A673 (cell line): ENCODE results near the gene DSCAML1. TPM values are rescaled to one million over a fixed set of nuclear protein-coding genes. Genes with fewer than 3 reads are reported as not detected.

Source experiments
- BruUV-seq: library from RNA; stranded (reverse); fragments of 400-500 nt; replicated peaks from 2 replicates; lab custom pipeline; 2021; lab: Mats Ljungman, UMichigan
- CTCF ChIA-PET: fragments of 300-600 bp; sonication (Branson Sonifier 250); formaldehyde crosslinking; loops from one replicate; lab custom pipeline; 2022; ENCODE audit warnings: antibody characterized with exemption; lab: Charles Lee
- POLR2A ChIA-PET: fragments of 300-600 bp; sonication (Branson Sonifier 250); formaldehyde crosslinking; loops from one replicate; lab custom pipeline; 2022; ENCODE audit warnings: antibody characterized with exemption; ENCODE audit not compliant: low non-redundant PET; lab: Charles Lee
- DNase-seq: peaks from one replicate; pipeline ENCODE4 v3.0.0-alpha.2; 2015; ENCODE audit warnings: low spot score
- H3K27ac ChIP-seq: fragments of 200-600 bp; sonication (generic); 2 replicates; pipeline ENCODE4 v1.5.1; 2016; ENCODE audit warnings: mixed run types, low read depth, mild to moderate bottlenecking, mixed read lengths, antibody characterized with exemption, low read length; ENCODE audit not compliant: poor library complexity, severe bottlenecking
- H3K27me3 ChIP-seq: fragments of 200-600 bp; sonication (generic); replicated peaks from 2 replicates; pipeline ENCODE4 v1.6.1; 2017; ENCODE audit warnings: mixed run types, low read depth, mild to moderate bottlenecking, mixed read lengths, antibody characterized with exemption, low read length; ENCODE audit not compliant: insufficient read depth, poor library complexity
- H3K36me3 ChIP-seq: fragments of 200-600 bp; sonication (generic); 2 replicates; pipeline ENCODE4 v1.6.1; 2016; ENCODE audit warnings: mixed run types, mild to moderate bottlenecking, mixed read lengths, antibody characterized with exemption, low read length; ENCODE audit not compliant: insufficient read depth, poor library complexity, severe bottlenecking
- H3K4me1 ChIP-seq: fragments of 200-600 bp; sonication (generic); 2 replicates; pipeline ENCODE4 v1.6.1; 2017; ENCODE audit warnings: mixed run types, mild to moderate bottlenecking, mixed read lengths, antibody characterized with exemption, low read length; ENCODE audit not compliant: insufficient read depth, poor library complexity, severe bottlenecking
- H3K4me3 ChIP-seq: fragments of 200-600 bp; sonication (generic); 2 replicates; pipeline ENCODE4 v1.5.1; 2016; ENCODE audit warnings: low read depth, mixed run types, mild to moderate bottlenecking, mixed read lengths, low read length; ENCODE audit not compliant: poor library complexity, severe bottlenecking
- H3K9me3 ChIP-seq: fragments of 200-600 bp; sonication (generic); 2 replicates; pipeline ENCODE4 v1.6.1; 2016; ENCODE audit warnings: mixed run types, low read depth, mild to moderate bottlenecking, mixed read lengths, antibody characterized with exemption, low read length; ENCODE audit not compliant: poor library complexity, severe bottlenecking
- CTCF ChIP-seq: fragments of 300-800, 200-600 bp; sonication (generic); conservative IDR thresholded peaks from 2 replicates; pipeline ENCODE4 v1.5.1; 2017; ENCODE audit warnings: low read depth, mild to moderate bottlenecking, antibody characterized with exemption, low read length, moderate library complexity, mixed read lengths
- EZH2 ChIP-seq: fragments of 200-600 bp; sonication (generic); IDR thresholded peaks from 2 replicates; pipeline ENCODE4 v1.6.1; 2017; ENCODE audit warnings: borderline replicate concordance, low read depth, mild to moderate bottlenecking, mixed read lengths, antibody characterized with exemption, low read length; ENCODE audit not compliant: poor library complexity, severe bottlenecking
- intact Hi-C: fragments of 100-400 bp; cut with micrococcal nuclease; formaldehyde crosslinking; loops from one replicate; pipeline ENCODE4 v1.10.0; 2022; ENCODE audit not compliant: unreplicated experiment
- total RNA-seq: library from RNA; stranded (reverse); gene quantifications from 2 replicates; pipeline ENCODE4 v1.2.3, GENCODE V29; 2021

The DSCAML1 gene
- total RNA-seq, 1 experiment from 2014 or later: not detected

DNA sequence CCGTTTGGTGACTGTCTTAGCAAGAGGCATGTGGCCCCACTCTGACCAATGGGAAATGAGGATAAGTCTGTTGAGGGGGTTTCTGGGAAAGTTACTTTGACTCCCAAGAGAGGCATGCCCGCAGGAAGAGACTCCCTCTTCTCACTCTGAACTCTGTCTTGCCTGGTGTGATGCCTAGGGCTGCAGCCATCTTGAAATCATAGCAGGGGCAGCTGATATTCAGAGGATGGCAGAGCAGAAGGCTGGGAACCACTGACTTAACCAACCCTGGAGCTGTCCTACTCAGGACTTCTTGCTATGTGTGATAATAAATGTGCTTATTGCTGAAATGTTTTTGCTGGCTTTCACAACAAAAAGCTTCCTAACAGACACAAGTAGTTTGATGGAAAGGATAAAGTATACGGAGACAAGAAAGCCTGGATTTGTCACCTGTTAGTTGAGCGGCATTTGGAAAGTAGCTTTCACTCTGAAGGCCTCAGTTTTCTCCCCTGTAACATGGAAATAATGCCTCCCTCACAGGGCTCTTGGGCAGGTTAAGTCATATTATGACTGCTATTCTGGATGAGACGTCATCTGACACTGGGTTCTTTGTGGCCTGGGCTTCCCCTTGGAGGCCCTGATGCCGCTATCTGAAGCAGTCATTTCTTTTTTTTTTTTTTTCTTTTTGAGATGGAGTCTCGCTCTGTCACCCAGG lies 340.8 kb downstream of the DSCAML1 start:
- POLR2A ChIA-PET: no interaction called here
- CTCF ChIA-PET: interaction anchor here (0.7 kb wide), 1 partner anchor 30 kb away, joined by 5 read pairs; no protein-coding TSS in a partner anchor
- H3K27ac ChIP-seq: no peak overlapping the region
- no peaks in the 10 kb centered on the region for H3K4me1 ChIP-seq
- intact Hi-C loops: no loop called here
- H3K4me3 ChIP-seq: no peak overlapping the region
- BruUV-seq: no TSS peak
- H3K9me3 ChIP-seq: no peaks in the 10 kb centered on the region
- H3K27me3 ChIP-seq: peaks cover 9% of the 10 kb centered on the region
- H3K36me3 ChIP-seq: no peaks in the 10 kb centered on the region
- no peak for DNase-seq
- TF ChIP-seq EZH2 (no peak), CTCF (no peak)

GRCh38 chr11:117454564-117454917 lies 342.5 kb downstream of the DSCAML1 start:
- DNase-seq: no peak
- BruUV-seq: no TSS peak
- ChIA-PET CTCF (no interaction called here), POLR2A (no interaction called here)
- no peak overlapping the region for H3K27ac ChIP-seq
- no peak overlapping the region for H3K4me3 ChIP-seq
- H3K9me3 ChIP-seq: no peaks in the 10 kb centered on the region
- intact Hi-C loops: no loop called here
- H3K4me1 ChIP-seq: no peaks in the 10 kb centered on the region
- H3K36me3 ChIP-seq: no peaks in the 10 kb centered on the region
- peaks cover 9% of the 10 kb centered on the region for H3K27me3 ChIP-seq
- TF ChIP-seq CTCF: no peak

DNA sequence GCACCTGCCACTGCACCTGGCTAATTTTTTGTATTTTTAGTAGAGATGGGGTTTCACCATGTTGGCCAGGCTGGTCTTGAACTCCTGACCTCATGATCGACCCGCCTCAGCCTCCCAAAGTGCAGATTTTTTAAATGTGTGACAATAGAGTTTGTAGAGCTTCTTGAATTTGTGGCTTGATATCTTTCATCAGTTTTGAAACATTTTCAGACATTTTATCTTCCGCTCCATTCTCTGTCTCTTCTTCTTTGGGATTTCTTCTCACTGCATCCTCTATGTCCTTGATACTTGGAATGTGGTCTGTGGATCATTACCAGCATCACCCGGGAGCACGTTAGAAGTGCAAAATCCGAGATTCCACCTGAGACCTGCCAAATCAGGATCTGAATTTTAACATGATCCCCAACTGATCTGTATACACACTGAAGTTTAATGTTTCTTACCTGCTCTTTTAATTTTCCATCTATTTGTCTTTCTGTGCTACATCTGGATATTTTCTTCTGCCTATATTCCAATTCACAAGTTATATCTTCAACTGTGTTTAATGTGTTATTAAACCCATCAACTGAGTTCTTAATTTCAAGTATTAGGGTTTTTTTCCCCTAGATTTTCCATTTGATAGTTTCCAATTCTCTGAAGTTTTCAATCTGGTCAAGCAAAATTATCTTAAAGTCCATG lies 343.0 kb downstream of the DSCAML1 start:
- H3K4me1 ChIP-seq: no peaks in the 10 kb centered on the region
- intact Hi-C loops: no loop called here
- no peak for TF ChIP-seq CTCF
- no peak for TF ChIP-seq EZH2
- BruUV-seq: no TSS peak
- H3K27me3 ChIP-seq: peaks cover 9% of the 10 kb centered on the region
- ChIA-PET CTCF (no interaction called here), POLR2A (no interaction called here)
- no peak overlapping the region for H3K4me3 ChIP-seq
- no peak for DNase-seq
- H3K27ac ChIP-seq: no peak overlapping the region
- H3K9me3 ChIP-seq: no peaks in the 10 kb centered on the region
- no peaks in the 10 kb centered on the region for H3K36me3 ChIP-seq
